Activated T-helper 1 cell treated with anti-CD3 and anti-CD28 coated beads, Interleukin-12 subunit alpha, Interleukin-12 subunit beta, Interleukin-2, Interleukin-4 antibody, amounts not matched to agents 30 ng/mL and 10 ng/mL and 1 ng/mL, durations not matched to agents 14 hours and 24 hours and 36 hours (primary cell): ENCODE measurements around the gene RAMP1. TPM values are rescaled to one million over a fixed set of nuclear protein-coding genes. Genes with fewer than 3 reads are reported as not detected.

Experiments
- DNase-seq: peaks from one replicate; pipeline ENCODE4 v3.0.0; 2021; ENCODE audit warnings: low spot score
- H3K27ac Mint-ChIP-seq: one replicate; pipeline ENCODE4 v1.8.0; 2021; ENCODE audit warnings: mild to moderate bottlenecking, mixed read lengths
- H3K27me3 Mint-ChIP-seq: one replicate; pipeline ENCODE4 v1.8.0; 2022; ENCODE audit warnings: mild to moderate bottlenecking, moderate library complexity, mixed read lengths; ENCODE audit not compliant: insufficient read depth
- H3K36me3 Mint-ChIP-seq: one replicate; pipeline ENCODE4 v1.8.0; 2021; ENCODE audit warnings: low read depth, mixed read lengths
- H3K4me1 Mint-ChIP-seq: one replicate; pipeline ENCODE4 v1.8.0; 2021; ENCODE audit warnings: low read depth, mixed read lengths
- H3K4me3 Mint-ChIP-seq: one replicate; pipeline ENCODE4 v1.8.0; 2021; ENCODE audit warnings: mild to moderate bottlenecking, moderate library complexity, mixed read lengths
- H3K9me3 Mint-ChIP-seq: one replicate; pipeline ENCODE4 v1.8.0; 2021; ENCODE audit warnings: mixed read lengths
- intact Hi-C: fragments of 100-400 bp; cut with micrococcal nuclease; formaldehyde crosslinking; loops from one replicate; pipeline ENCODE4 v1.15.1; 2024
- total RNA-seq: library from RNA; stranded (reverse); gene quantifications from 2 replicates; pipeline ENCODE4 v1.2.3, GENCODE V29; 2022

RAMP1 gene
- 19.4 and 21.1 TPM in 2 replicates for total RNA-seq

- peaks cover 21% of the 10 kb centered on the region for H3K4me1 Mint-ChIP-seq
- H3K36me3 Mint-ChIP-seq: no peaks in the 10 kb centered on the region
- intact Hi-C loops: loop anchor here (1.0 to 5.0 kb wide), 5 partner anchors 39 to 278 kb away; partner anchors contain the start of genes KLHL30 and SCLY
- no peak for DNase-seq
- peak within 1 kb of the TSS; percentile 60 for H3K27ac Mint-ChIP-seq
- peaks cover 50% of the 10 kb centered on the region for H3K27me3 Mint-ChIP-seq
- peak within 1 kb of the TSS; percentile 86 for H3K4me3 Mint-ChIP-seq
- H3K9me3 Mint-ChIP-seq: no peaks in the 10 kb centered on the region
Measured at GRCh38 chr2:237859533-237860272, at the start of gene RAMP1. RAMP1 (plus strand) TSS chr2:237859623; CDS start chr2:237859676, 53 bp downstream.

- no peak overlapping the region for H3K27ac Mint-ChIP-seq
- peaks cover 3% of the 10 kb centered on the region for H3K27me3 Mint-ChIP-seq
- no peaks in the 10 kb centered on the region for H3K4me1 Mint-ChIP-seq
- intact Hi-C loops: no loop called here
- DNase-seq: no peak
- no peaks in the 10 kb centered on the region for H3K36me3 Mint-ChIP-seq
- no peaks in the 10 kb centered on the region for H3K9me3 Mint-ChIP-seq
- H3K4me3 Mint-ChIP-seq: no peak overlapping the region
Measured at GRCh38 chr2:237815637-237816036, 43.8 kb upstream of the RAMP1 start.

- intact Hi-C loops: no loop called here
- no peaks in the 10 kb centered on the region for H3K36me3 Mint-ChIP-seq
- H3K4me1 Mint-ChIP-seq: no peaks in the 10 kb centered on the region
- H3K27ac Mint-ChIP-seq: no peak overlapping the region
- H3K27me3 Mint-ChIP-seq: no peaks in the 10 kb centered on the region
- no peak overlapping the region for H3K4me3 Mint-ChIP-seq
- H3K9me3 Mint-ChIP-seq: no peaks in the 10 kb centered on the region
- no peak for DNase-seq
Measured at GRCh38 chr2:237816531-237816930, 42.9 kb upstream of the RAMP1 start.

- H3K27ac Mint-ChIP-seq: no peak overlapping the region
- no peaks in the 10 kb centered on the region for H3K4me1 Mint-ChIP-seq
- no peak overlapping the region for H3K4me3 Mint-ChIP-seq
- intact Hi-C loops: no loop called here
- no peaks in the 10 kb centered on the region for H3K36me3 Mint-ChIP-seq
- no peaks in the 10 kb centered on the region for H3K27me3 Mint-ChIP-seq
- DNase-seq: no peak
- H3K9me3 Mint-ChIP-seq: no peaks in the 10 kb centered on the region
Measured at GRCh38 chr2:237818066-237818473, 41.4 kb upstream of the RAMP1 start.

GRCh38 chr2:237819231-237819630 is 40.2 kb upstream of the RAMP1 start:
- no peak overlapping the region for H3K27ac Mint-ChIP-seq
- no peaks in the 10 kb centered on the region for H3K36me3 Mint-ChIP-seq
- peaks cover 5% of the 10 kb centered on the region for H3K27me3 Mint-ChIP-seq
- intact Hi-C loops: no loop called here
- H3K4me3 Mint-ChIP-seq: no peak overlapping the region
- no peak for DNase-seq
- no peaks in the 10 kb centered on the region for H3K9me3 Mint-ChIP-seq
- H3K4me1 Mint-ChIP-seq: no peaks in the 10 kb centered on the region

- no peaks in the 10 kb centered on the region for H3K9me3 Mint-ChIP-seq
- H3K27ac Mint-ChIP-seq: no peak overlapping the region
- H3K27me3 Mint-ChIP-seq: peaks cover 8% of the 10 kb centered on the region
- no peaks in the 10 kb centered on the region for H3K4me1 Mint-ChIP-seq
- DNase-seq: no peak
- H3K4me3 Mint-ChIP-seq: no peak overlapping the region
- H3K36me3 Mint-ChIP-seq: no peaks in the 10 kb centered on the region
- intact Hi-C loops: no loop called here
Measured at GRCh38 chr2:237820421-237820820, 39.0 kb upstream of the RAMP1 start.

GRCh38 chr2:237823544-237823943 is 35.9 kb upstream of the RAMP1 start:
- Mint-ChIP-seq H3K4me1 (no peaks in the 10 kb centered on the region), H3K27me3 (peaks cover 8% of the 10 kb centered on the region), H3K27ac (no peak overlapping the region), H3K36me3 (no peaks in the 10 kb centered on the region), H3K4me3 (no peak overlapping the region), H3K9me3 (no peaks in the 10 kb centered on the region)
- no peak for DNase-seq
- intact Hi-C loops: no loop called here

- no peak for DNase-seq
- intact Hi-C loops: no loop called here
- Mint-ChIP-seq H3K27me3 (peaks cover 8% of the 10 kb centered on the region), H3K36me3 (no peaks in the 10 kb centered on the region), H3K9me3 (no peaks in the 10 kb centered on the region), H3K4me3 (no peak overlapping the region), H3K27ac (no peak overlapping the region), H3K4me1 (no peaks in the 10 kb centered on the region)
Measured at GRCh38 chr2:237824085-237824484, 35.3 kb upstream of the RAMP1 start.

- Mint-ChIP-seq H3K4me3 (no peak overlapping the region), H3K36me3 (no peaks in the 10 kb centered on the region), H3K27ac (no peak overlapping the region), H3K9me3 (no peaks in the 10 kb centered on the region), H3K4me1 (no peaks in the 10 kb centered on the region), H3K27me3 (peaks cover 11% of the 10 kb centered on the region)
- no peak for DNase-seq
- intact Hi-C loops: no loop called here
Measured at GRCh38 chr2:237827421-237827987, 31.9 kb upstream of the RAMP1 start.

GRCh38 chr2:237830522-237830921 is 28.9 kb upstream of the RAMP1 start:
- intact Hi-C loops: no loop called here
- Mint-ChIP-seq H3K9me3 (no peaks in the 10 kb centered on the region), H3K4me1 (no peaks in the 10 kb centered on the region), H3K4me3 (no peak overlapping the region), H3K36me3 (no peaks in the 10 kb centered on the region), H3K27ac (no peak overlapping the region), H3K27me3 (peaks cover 4% of the 10 kb centered on the region)
- no peak for DNase-seq

GRCh38 chr2:237833546-237833945 is 25.9 kb upstream of the RAMP1 start:
- no peak overlapping the region for H3K4me3 Mint-ChIP-seq
- H3K27ac Mint-ChIP-seq: no peak overlapping the region
- DNase-seq: no peak
- no peaks in the 10 kb centered on the region for H3K4me1 Mint-ChIP-seq
- no peaks in the 10 kb centered on the region for H3K36me3 Mint-ChIP-seq
- peaks cover 13% of the 10 kb centered on the region for H3K27me3 Mint-ChIP-seq
- no peaks in the 10 kb centered on the region for H3K9me3 Mint-ChIP-seq
- intact Hi-C loops: no loop called here

- Mint-ChIP-seq H3K27me3 (peaks cover 16% of the 10 kb centered on the region), H3K27ac (no peak overlapping the region), H3K4me3 (no peak overlapping the region), H3K36me3 (no peaks in the 10 kb centered on the region), H3K4me1 (no peaks in the 10 kb centered on the region), H3K9me3 (no peaks in the 10 kb centered on the region)
- intact Hi-C loops: no loop called here
- no peak for DNase-seq
Measured at GRCh38 chr2:237835372-237835771, 24.1 kb upstream of the RAMP1 start.

- H3K27ac Mint-ChIP-seq: no peak overlapping the region
- no peaks in the 10 kb centered on the region for H3K4me1 Mint-ChIP-seq
- DNase-seq: no peak
- H3K27me3 Mint-ChIP-seq: peaks cover 24% of the 10 kb centered on the region
- no peaks in the 10 kb centered on the region for H3K9me3 Mint-ChIP-seq
- H3K36me3 Mint-ChIP-seq: no peaks in the 10 kb centered on the region
- intact Hi-C loops: no loop called here
- H3K4me3 Mint-ChIP-seq: no peak overlapping the region
Measured at GRCh38 chr2:237841051-237841450, 18.4 kb upstream of the RAMP1 start.
